GM18519 (cell line): ENCODE data around the gene TXNDC11.

Source experiments
- ATAC-seq: cut with Tn5 transposase; IDR thresholded peaks from one replicate; pipeline ENCODE4 v1.9.1; 2021; ENCODE audit warnings: mild to moderate bottlenecking, moderate library complexity; ENCODE audit not compliant: unreplicated experiment, low FRiP score

TXNDC11 gene

GRCh38 chr16:11691771-11692170 is 50.9 kb downstream of the TXNDC11 start:
- no peak for ATAC-seq

GRCh38 chr16:11691235-11691634 is 51.4 kb downstream of the TXNDC11 start:
- ATAC-seq: no peak

GRCh38 chr16:11689031-11689840 is 53.4 kb downstream of the TXNDC11 start:
- peak; percentile 62 for ATAC-seq

GRCh38 chr16:11688520-11688886 is 54.2 kb downstream of the TXNDC11 start:
- no peak for ATAC-seq

- no peak for ATAC-seq
These were observed 54.8 kb downstream of the TXNDC11 start for GRCh38 chr16:11687601-11688519.

- no peak for ATAC-seq
These were observed 55.8 kb downstream of the TXNDC11 start for GRCh38 chr16:11686713-11687380.

GRCh38 chr16:11685844-11686618 is 56.6 kb downstream of the TXNDC11 start:
- no peak for ATAC-seq

- ATAC-seq: no peak
These were observed 58.2 kb downstream of the TXNDC11 start for GRCh38 chr16:11684231-11685025.

GRCh38 chr16:11683145-11683544 is 59.5 kb downstream of the TXNDC11 start:
- no peak for ATAC-seq

- ATAC-seq: no peak
These were observed 60.0 kb downstream of the TXNDC11 start for GRCh38 chr16:11682655-11683096.

- no peak for ATAC-seq
These were observed 60.5 kb downstream of the TXNDC11 start for GRCh38 chr16:11681976-11682654.

- no peak for ATAC-seq
These were observed 61.1 kb downstream of the TXNDC11 start for GRCh38 chr16:11681556-11681955.

GRCh38 chr16:11679941-11680911 is 62.4 kb downstream of the TXNDC11 start:
- no peak for ATAC-seq

- no peak for ATAC-seq
These were observed 63.4 kb downstream of the TXNDC11 start for GRCh38 chr16:11679250-11679649.

GRCh38 chr16:11677959-11678881 is 64.4 kb downstream of the TXNDC11 start:
- no peak for ATAC-seq

GRCh38 chr16:11677451-11677951 is 65.2 kb downstream of the TXNDC11 start:
- no peak for ATAC-seq
